Jurkat, Clone E6-1 (cell line): ENCODE data around the gene TRIM6.
"Not testable (repeated sequence)": the region's sequence is repeated elsewhere in the genome, so short reads cannot be mapped to it uniquely, and the experiment has no call there.

ENCODE experiments used
- DNase-seq: peaks from one replicate; pipeline ENCODE4 v3.0.0-alpha.2; 2011; ENCODE audit warnings: low read depth, low spot score
- H3K4me3 ChIP-seq: 2 replicates; pipeline ENCODE4 v1.5.1; 2011; ENCODE audit warnings: mild to moderate bottlenecking, low read length, control low read depth, moderate library complexity

TRIM6 gene

DNA sequence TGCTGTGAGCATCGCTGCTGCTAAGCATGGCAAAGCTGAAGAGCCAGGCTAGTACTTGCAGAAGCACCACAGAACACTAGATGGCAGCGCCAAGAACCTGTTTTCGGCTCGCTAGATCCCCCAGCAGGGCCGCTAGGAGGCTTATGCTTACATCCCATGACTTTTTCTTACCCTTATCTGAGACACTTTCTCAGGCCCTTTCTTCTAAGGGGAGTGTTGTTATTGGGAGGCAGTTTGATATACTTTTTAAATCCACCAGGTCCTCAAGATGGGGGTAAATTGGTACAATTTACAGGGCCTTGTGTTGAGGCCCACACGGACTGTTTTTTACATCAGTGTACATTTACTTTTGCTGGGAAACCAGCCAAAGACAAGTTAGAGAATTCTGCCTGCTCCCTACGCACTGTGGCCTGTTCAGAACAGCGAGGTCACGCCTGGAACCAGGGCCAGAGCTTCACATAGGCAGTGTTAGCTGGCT, 4.0 kb downstream of the TRIM6 start:
- DNase-seq: peak; percentile 83
- H3K4me3 ChIP-seq: no peak overlapping the region

- not testable (repeated sequence) for H3K4me3 ChIP-seq, DNase-seq
These were observed 6.4 kb downstream of the TRIM6 start for GRCh38 chr11:5602791-5603190.

DNA sequence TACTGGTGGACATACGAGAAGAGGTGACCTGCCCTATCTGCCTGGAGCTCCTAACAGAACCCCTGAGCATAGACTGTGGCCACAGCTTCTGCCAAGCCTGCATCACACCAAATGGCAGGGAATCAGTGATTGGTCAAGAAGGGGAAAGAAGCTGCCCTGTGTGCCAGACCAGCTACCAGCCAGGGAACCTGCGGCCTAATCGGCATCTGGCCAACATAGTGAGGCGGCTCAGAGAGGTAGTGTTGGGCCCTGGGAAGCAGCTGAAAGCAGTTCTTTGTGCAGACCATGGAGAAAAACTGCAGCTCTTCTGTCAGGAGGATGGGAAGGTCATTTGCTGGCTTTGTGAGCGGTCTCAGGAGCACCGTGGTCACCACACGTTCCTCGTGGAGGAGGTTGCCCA, 6.9 kb downstream of the TRIM6 start:
- no peak for DNase-seq
- H3K4me3 ChIP-seq: no peak overlapping the region

GRCh38 chr11:5604896-5605295, 8.5 kb downstream of the TRIM6 start:
- DNase-seq: no peak
- no peak overlapping the region for H3K4me3 ChIP-seq

DNA sequence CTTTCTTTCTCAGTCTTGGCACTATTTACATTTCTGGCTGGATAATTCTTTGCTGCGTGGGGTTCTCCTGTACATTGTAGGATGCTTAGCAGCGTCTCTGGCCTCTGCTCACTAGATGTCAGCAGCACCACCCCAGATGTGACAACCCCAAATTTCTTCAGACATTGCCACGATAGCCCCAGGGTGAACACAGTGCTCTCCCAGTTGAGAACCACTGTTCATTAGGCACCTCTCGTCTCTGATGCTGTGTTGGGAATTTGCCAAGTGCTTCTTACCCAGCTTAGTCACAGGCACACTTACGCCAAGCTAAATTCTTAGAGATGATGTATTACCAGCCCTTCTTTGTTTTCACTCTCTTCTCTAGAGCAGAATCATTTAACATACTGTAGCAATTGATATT, 9.4 kb downstream of the TRIM6 start:
- no peak for DNase-seq
- no peak overlapping the region for H3K4me3 ChIP-seq

DNA sequence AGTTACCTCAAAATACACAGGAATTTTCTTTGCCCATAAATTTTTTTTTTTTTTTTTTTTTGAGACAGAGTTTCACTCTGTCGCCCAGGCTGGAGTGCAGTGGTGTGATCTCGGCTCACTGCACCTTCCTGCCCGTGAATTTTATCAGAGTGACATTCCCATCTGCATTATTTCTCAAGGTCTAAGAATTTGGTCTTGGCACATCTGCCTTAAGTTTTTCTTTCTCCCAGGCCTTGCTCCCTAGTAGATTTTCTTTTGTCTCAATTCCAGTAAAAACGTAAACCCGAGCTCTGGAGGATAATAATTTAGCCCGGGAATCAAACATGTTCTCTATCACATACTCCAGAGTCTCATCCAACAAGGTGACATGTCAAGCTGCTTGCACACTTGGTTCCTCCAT, 12.4 kb downstream of the TRIM6 start:
- no peak for DNase-seq
- no peak overlapping the region for H3K4me3 ChIP-seq

- no peak overlapping the region for H3K4me3 ChIP-seq
- DNase-seq: peak; percentile 27
These were observed 14.0 kb downstream of the TRIM6 start for GRCh38 chr11:5610446-5610845.

DNA sequence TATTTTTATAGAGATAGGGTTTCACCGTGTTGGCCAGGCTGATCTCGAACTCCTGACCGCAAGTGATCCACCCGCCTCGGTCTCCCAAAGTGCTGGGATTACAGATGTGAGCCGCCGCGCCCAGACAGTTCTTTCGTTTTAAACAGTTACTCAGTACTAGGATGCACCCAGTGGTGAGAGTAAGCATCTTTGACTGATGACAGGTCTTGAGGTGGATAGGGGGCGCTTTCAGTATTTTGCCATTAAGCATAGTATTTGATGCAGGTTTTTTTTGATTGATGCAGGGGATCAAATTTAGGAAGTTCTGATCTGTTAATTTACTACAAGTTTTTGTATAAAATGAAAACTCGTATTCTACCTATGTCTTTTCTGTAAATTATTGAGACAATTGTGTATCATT, 15.2 kb downstream of the TRIM6 start:
- no peak overlapping the region for H3K4me3 ChIP-seq
- peak; percentile 41 for DNase-seq

- no peak overlapping the region for H3K4me3 ChIP-seq
- DNase-seq: no peak
These were observed 22.4 kb downstream of the TRIM6 start for GRCh38 chr11:5618807-5619206.

GRCh38 chr11:5620651-5621521, 24.4 kb downstream of the TRIM6 start:
- no peak for DNase-seq
- no peak overlapping the region for H3K4me3 ChIP-seq

- DNase-seq: no peak
- H3K4me3 ChIP-seq: no peak overlapping the region
These were observed 25.1 kb downstream of the TRIM6 start for GRCh38 chr11:5621580-5621979.

DNA sequence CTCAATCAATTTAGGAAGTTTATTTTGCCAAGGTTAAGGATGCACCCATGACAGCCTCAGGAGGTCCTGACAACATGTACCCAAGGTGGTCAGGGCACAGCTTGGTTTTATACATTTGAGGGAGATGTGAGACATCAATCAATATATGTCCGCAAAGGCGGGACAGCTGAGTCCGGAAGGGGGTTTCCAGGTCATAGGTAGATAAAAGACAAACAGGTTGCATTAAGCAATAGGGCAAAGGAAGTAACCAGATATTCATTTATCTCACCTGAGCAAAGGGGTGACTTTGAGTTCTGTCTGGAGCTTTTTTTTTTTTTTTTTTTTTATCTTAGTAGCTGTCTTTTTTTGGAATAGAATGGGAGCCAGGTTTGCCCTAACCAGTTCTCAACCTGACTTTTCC, 26.4 kb downstream of the TRIM6 start:
- DNase-seq: no peak
- H3K4me3 ChIP-seq: no peak overlapping the region

DNA sequence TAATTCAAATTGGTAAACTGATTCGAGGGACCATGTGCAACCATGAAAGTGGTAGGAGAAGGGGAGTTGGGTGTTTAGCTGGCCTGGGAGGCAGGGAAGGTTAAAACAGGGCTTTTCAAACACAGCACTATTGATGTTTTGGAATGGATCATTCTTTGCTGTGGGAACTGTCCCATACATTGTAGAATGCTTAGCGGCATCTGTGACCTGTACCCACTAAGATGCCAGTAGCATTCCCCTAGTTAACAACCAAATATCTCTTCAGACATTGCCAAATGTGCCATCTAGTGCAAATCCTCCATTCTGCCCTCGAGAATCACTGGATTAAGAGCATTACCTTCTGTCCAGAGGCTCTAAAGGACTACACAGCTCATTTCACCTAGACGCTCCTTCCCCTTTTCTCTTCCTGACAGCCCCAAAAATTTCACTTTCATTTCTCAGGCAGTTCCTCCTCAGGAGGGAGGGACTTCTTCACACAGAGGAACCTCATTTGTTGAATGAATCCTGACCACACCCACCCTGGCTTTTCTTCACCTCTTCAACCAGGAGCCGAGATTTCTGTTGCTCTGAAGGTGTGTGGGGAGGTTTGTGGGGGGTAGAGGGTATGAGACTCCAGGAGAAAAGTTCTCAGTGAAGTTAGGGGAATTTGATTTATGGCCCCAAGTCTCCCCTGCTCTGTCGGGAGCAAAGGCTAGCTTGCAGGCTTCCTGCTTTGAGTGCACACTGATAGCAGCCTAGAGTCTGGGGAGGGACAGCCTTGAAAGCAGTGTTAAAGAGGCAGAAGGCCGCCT, 28.2 kb downstream of the TRIM6 start, which contains the start of gene TRIM34:
Gene TRIM34, plus strand, starts transcription at position 513 of the 791 bp plus-strand sequence. CDS start 7,331 bp downstream, outside the sequence.
- peak; percentile 76 for DNase-seq
- H3K4me3 ChIP-seq: peak within 1 kb of the TSS; percentile 82

DNA sequence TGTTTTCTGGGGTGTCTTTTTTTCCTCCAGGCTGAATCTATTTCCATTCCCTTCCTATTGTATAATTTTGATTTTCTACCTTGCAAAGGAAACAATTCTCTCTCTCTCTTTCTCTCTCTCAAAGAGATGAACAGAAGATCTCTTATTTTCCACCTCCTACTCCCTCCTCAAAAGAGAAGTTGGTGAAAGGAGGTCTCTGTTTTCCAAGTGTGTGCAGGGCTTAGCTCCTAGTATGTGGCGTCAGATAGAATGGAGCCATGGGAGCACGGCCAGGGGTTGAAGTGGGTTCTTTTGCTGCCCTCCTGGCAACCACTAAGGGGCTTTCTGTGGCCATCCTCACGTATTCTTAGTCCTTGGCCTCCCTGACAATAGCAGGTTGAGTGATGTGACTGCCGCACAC, 28.8 kb downstream of the TRIM6 start:
- H3K4me3 ChIP-seq: peak overlapping the region; percentile 82
- no peak for DNase-seq

GRCh38 chr11:5626196-5626595, 29.8 kb downstream of the TRIM6 start:
- no peak for DNase-seq
- H3K4me3 ChIP-seq: no peak overlapping the region

DNA sequence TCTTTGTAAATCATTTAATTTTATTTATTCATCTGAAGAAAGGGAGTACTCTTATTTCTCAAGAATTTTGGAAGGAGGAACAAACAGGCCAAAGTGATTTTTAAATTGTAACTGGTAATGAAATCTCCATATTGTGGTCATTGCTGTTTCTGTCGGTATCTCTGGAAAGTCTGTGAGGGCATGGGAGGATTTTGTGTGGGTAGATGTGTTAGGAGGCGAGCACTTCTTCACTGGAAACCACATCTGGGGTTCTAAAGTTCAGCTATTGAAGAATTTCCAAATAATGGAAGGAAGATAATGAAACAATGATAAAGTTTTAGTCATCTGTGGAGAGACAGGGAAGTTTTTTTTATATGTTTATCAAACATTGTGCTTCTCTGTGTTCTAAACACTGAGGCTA, 35.0 kb downstream of the TRIM6 start:
- no peak overlapping the region for H3K4me3 ChIP-seq
- DNase-seq: no peak

- DNase-seq: no peak
- no peak overlapping the region for H3K4me3 ChIP-seq
These were observed 35.7 kb downstream of the TRIM6 start for GRCh38 chr11:5631969-5632635.

DNA sequence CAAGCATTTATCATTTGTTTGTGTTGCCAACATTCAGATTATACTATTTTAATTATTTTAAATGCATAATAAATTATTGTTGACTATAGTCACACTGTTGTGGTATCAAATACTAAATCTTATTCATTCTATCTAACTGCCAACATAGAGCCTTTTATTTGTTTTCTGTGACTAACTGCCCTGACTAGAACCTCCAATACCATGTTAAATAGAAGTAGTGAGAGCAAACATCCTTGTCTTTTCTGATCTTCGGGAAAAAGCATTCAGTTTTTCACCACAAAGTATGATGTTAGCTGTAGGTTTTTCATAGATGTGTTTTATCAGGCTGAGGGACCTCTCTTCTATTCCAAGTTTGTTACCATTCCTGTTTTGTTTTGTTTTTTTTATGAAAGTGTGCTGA, 43.5 kb downstream of the TRIM6 start:
- no peak overlapping the region for H3K4me3 ChIP-seq
- no peak for DNase-seq

DNA sequence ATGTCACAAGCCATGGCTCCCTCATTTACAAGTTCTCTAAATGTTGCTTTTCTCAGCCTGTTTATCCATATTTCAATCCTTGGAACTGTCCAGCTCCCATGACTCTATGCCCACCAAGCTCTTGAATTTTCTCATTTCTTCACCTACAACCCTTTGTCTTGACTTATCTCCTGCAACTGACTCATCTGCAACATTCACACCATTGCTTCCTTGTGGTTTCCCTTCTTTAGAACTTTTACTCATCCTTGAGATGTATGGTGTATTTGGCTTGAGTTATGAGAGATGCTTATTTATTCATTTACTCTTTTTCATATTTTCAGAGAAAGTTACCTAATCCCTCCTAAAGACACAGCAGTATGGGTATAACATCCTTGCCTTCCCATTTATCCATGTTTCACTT, 47.1 kb downstream of the TRIM6 start:
- H3K4me3 ChIP-seq: no peak overlapping the region

DNA sequence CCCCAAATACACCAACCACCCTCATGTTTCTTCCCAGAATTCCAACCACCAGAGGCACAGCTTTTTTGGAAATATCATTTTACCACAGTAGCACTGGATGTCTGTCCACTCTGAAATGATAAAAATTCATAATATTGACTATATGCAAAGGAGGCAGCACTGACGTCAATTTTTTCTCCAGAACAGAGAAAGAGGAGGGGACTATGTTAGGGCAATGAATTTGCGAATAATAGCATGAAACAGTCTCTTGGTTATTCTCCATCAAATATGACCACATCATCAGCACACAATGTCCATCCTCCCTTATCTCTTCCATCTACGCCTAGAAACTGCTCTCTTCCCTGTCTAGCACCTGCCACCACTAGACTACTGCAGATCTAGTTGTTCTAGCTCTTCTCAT, 49.7 kb downstream of the TRIM6 start:
- DNase-seq: no peak
- H3K4me3 ChIP-seq: no peak overlapping the region

More for the DNA sequence above, 47.1 kb downstream of the TRIM6 start:
- DNase-seq: no peak
